ENCODE data around the gene PLK3.
"Not testable (repeated sequence)": the region's sequence is repeated elsewhere in the genome, so short reads cannot be mapped to it uniquely, and the experiment has no call there.

- not testable (repeated sequence) for TF ChIP-seq CTCF (IDR thresholded peaks at IDR 0.05 in 2 of 3, conservative IDR thresholded peaks at IDR 0.05 in 1 of 3; ENCODE audit: borderline replicate concordance in 1 of 3, insufficient read depth in 1 of 3, low read depth in 2 of 3, low read length in 2 of 3); SP1 (IDR thresholded peaks at IDR 0.05; ENCODE audit: low read depth); EZH2 (IDR thresholded peaks at IDR 0.05); ZNF274 (IDR thresholded peaks at IDR 0.05; ENCODE audit: low read depth, low read length); POLR2AphosphoS5 (IDR thresholded peaks at IDR 0.05; ENCODE audit: low read depth, low read length); CEBPB (IDR thresholded peaks at IDR 0.05; ENCODE audit: low read depth)
- TF ChIP-seq, protein P1, sequence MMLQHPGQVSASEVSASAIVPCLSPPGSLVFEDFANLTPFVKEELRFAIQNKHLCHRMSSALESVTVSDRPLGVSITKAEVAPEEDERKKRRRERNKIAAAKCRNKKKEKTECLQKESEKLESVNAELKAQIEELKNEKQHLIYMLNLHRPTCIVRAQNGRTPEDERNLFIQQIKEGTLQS (IDR thresholded peaks at IDR 0.05): not testable (repeated sequence)
- TF ChIP-seq, protein P2, sequence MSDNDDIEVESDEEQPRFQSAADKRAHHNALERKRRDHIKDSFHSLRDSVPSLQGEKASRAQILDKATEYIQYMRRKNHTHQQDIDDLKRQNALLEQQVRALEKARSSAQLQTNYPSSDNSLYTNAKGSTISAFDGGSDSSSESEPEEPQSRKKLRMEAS (IDR thresholded peaks at IDR 0.05): not testable (repeated sequence)
- TF ChIP-seq, protein P3, sequence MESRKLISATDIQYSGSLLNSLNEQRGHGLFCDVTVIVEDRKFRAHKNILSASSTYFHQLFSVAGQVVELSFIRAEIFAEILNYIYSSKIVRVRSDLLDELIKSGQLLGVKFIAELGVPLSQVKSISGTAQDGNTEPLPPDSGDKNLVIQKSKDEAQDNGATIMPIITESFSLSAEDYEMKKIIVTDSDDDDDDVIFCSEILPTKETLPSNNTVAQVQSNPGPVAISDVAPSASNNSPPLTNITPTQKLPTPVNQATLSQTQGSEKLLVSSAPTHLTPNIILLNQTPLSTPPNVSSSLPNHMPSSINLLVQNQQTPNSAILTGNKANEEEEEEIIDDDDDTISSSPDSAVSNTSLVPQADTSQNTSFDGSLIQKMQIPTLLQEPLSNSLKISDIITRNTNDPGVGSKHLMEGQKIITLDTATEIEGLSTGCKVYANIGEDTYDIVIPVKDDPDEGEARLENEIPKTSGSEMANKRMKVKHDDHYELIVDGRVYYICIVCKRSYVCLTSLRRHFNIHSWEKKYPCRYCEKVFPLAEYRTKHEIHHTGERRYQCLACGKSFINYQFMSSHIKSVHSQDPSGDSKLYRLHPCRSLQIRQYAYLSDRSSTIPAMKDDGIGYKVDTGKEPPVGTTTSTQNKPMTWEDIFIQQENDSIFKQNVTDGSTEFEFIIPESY (IDR thresholded peaks at IDR 0.05; ENCODE audit: extremely low read depth, insufficient replicate concordance, low read length): not testable (repeated sequence)
Observed at GRCh38 chr1:44766421-44766820, 33.8 kb upstream of the PLK3 start.
